GM19025 (cell line): Measurements from ENCODE around the gene CD164L2.

Experiments used
- ATAC-seq: cut with Tn5 transposase; IDR thresholded peaks from one replicate; pipeline ENCODE4 v1.9.1; 2021; ENCODE audit warnings: mild to moderate bottlenecking, low read depth, moderate library complexity; ENCODE audit not compliant: unreplicated experiment

Gene CD164L2

DNA sequence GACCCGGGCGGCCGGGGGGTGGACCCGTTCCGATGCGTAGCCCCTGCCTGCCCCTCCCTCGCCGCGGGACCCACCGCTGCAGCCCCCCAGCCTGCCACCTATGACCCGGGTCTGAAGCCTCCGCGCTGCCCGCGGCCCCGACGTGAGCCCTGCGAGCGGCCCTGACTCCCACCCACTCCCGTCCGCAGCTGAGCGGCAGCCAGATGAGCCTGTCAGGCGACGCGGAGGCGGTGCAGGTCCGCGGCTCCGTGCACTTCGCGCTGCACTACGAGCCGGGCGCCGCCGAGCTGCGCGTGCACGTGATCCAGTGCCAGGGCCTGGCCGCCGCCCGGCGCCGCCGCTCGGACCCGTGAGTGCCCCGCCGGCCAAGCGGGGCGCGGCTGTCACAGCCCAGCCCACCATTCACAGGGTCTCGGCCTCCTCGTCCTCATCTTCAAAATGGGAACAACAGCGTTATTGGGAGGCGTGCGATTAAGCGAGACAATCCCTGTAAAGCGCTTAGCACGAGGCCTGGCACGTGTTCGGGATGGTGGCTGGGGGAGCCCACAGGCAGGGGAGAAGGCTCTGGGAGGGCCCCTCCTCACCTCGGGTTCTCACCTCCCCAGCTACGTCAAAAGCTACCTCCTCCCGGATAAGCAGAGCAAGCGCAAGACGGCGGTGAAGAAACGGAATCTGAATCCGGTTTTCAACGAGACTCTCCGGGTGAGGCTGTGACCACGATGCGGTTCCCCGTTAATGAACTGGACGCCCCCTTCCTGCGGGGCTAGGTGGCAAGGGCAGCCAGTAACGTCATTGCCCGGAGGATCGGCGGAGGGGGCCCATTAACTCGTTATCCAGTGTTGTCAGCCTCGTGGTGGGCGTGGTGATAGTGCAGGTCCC is 33.1 kb downstream of the CD164L2 start:
- ATAC-seq: no peak

DNA sequence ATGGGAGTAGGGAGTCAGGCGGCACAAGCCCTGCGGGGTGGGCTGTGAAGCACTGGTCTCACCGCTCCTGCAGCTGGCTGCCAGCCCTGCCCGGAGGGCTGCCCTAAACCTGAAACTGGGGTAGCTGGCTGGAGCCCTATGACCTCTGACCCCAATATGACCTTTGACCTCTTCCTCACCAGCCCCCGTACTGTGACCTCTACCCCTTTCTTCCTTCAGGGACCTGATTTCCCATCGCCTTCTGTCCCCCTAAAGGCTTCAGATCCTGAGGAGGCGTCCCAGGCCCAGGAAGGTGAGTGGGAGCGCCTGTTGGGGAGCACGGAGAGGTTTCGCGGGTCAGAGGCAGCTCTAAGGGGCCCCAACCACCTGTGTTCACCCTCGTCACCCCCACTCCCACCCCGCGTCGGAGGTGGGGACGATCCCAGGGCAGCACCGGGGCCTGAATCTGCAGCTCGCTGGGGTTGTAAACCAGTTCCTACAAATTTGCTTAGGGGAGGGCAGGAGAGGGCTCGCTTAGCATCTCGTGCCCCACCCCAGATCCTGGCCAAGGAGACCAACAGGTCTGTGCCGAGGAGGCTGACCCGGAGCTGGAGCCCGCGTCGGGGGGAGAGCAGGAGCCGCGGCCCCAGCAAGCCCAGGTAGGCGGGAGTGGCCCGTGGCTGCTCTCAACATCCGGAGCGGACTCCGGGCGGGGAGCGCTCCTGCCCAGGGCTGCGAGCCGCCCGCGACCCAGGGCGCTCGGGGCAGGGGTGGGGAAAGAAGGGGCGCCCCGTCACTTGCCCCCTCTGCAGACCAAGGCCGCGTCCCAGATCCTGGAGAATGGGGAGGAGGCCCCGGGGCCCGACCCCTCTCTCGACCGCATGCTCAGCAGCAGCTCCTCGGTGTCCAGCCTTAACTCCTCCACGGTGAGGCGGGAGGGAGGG is 34.0 kb downstream of the CD164L2 start:
- no peak for ATAC-seq

DNA sequence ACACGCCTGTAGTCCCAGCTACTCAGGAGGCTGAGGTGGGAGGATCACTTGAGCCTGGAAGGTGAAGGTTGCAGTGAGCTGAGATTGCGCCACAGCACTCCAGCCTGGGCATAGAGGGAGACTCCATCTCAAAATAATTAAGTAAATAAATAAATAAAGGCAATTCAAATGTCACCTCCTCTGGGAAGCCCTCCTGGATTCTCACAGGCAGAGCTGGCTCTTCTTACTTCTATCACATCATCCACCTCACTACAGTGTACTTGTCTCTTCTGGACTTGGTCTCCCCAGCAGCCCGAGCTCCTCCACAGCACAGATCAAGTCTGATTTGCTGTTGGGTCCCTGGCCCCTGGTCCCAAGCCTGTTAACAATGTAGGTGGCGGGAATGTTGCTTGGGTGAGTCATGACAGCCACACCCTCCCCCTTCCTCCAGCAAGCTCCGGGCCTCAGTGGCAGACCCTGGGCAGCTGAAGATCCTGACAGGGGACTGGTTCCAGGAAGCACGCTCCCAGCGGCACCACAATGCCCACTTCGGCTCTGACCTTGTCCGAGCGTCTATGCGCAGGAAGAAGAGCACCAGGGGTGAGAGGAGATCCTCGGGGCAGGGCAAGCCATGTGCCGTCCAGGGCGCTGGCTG is 36.0 kb downstream of the CD164L2 start:
- ATAC-seq: no peak

DNA sequence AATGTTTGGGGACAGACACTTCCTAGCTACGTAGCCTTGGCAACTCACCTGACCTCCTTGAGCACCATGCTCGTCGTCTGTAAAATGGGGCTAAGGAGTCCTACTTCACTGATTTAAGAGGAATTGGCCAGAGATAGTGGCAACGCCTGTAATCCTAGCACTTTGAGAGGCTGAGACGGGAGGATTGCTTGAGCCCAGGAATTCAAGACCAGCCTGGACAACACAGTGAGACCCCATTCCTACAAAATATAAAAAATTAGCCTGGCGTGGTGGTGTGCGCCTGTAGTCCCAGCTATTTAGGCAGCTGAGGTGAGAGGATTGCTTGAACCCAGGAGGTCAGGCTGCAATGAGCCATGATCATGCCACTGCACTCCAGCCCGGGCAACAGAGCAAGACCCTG is 36.8 kb downstream of the CD164L2 start:
- no peak for ATAC-seq

DNA sequence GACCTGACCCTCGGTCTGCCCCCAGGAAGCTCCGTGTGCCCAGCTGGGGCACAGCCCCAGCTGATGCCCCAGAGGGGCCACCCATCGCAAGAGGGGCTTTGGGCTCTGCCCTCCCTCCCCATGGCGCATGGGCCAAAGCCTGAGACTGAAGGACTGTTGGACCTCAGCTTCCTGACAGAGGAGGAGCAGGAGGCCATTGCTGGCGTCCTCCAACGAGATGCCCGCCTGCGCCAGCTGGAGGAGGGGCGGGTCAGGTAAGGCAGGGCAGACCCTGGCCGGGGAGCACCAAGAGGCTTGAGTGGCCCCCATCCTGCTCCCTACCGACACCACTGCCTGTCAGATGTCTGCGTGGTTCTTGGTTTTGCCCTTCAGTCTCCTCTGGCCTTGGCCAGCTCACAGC is 37.9 kb downstream of the CD164L2 start:
- no peak for ATAC-seq

DNA sequence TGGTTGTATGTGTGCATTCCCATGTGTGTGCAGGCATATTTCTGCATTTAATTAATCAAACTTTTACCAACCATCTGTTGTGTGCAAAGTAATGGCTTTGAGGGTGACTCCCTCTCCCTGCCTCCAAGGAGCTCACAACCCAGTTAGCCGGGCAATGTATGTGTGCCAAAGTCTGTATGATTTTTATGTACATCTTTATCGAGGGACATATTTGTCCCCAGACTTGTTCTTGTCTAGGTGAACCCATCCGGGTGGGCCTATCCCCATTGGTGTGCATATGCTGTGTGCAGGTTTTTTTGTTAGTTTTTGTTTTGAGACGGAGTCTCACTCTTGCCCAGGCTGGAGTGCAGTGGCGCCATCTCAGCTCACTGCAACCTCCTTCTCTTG is 39.5 kb downstream of the CD164L2 start:
- ATAC-seq: no peak

DNA sequence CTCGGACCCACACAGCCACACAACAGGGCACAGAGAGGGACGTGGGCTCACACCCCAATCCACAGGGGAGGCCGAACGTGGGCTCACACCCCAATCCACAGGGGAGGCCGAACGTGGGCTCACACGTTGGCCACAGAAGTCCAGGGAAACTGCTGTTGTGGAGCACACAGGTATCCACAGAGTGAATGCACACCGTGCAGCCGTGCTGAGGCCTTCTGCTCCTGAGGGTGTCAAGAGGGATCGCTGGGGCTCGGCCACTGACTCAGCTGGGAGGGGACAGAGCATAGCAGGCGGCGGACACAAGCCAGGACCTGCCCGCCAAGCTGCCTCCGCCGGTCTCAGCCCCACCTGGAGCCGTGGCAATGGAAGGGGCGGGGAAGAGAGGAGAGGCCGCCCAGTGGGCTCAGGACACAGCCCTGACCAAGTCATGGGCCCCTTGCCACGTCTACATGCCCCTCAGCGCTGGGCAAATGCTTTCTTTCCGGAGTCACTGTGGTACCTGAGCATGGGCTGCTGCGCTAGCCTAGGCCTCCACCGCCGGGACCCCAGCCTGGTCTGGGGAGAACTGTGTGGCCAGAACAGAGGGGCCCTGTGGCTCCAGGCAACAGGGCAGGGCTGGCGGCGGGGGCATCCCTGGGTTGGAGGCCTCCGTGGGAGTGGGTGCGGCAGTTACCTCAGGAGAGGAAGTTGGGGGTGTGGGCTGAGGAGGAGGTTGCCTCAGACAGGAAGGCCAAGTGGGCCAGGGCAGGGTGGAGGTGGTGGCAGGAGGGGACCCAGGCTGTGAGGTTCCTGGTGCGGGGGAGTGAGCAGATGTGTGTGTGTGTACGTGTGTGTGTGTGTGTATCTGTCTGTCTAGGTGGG is 40.1 kb downstream of the CD164L2 start:
- no peak for ATAC-seq

DNA sequence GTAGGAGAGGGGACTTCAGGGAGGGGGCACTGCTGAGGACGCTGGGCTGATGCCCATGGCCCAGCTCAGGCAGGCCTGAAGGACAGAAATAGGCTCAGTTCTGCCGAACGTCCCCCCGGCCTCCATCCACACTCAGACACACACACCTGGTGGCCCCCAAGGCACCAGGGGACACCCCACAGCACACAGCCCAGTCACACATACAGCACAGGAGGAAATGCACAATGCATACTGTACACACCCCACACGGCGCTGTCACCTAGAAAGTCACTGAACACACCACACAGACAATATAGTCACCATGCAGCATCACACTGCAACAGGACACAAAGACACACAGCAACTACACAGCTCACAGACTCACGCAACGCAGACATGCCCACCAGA is 40.7 kb downstream of the CD164L2 start:
- ATAC-seq: no peak

DNA sequence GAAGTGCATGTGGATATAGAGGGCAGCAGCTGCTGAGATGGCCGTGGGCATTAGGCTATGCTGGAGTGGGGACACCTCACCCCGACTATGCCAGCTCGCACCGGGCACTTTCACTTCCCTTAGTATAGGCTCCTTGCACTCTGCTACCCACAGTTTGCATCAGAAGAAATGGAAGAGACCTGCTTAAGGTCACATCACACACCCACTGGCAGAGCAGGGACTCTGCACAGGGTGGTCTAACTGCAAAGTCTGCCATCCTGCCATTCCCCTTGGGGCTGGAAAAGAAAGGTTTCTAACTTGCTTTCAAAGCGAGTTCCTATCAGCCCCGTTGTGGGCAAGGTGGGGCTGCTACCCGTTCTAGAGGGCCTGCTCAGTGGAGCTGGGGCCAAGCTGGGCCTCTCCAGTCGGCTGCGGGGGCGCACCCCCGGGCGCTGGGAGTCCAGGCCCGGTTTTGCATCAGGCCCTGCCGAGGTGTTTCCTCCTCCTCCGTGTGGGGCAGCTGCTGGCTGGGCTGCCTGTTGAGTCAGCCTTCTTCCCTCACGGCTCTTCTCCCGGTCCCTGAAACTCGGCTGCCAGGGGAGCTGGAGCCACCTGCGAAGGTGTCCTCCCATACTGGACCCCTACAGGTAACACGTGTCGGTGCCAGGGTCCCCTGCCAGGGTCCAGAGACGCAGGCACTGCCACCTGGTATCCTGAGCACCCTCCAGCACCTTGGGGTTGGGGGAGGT is 41.4 kb downstream of the CD164L2 start, which contains the start of gene SYTL1:
SYTL1 (plus strand) TSS at position 498 of the 728 bp plus-strand sequence. CDS start 3,313 bp downstream, outside the sequence.
- ATAC-seq: no peak

DNA sequence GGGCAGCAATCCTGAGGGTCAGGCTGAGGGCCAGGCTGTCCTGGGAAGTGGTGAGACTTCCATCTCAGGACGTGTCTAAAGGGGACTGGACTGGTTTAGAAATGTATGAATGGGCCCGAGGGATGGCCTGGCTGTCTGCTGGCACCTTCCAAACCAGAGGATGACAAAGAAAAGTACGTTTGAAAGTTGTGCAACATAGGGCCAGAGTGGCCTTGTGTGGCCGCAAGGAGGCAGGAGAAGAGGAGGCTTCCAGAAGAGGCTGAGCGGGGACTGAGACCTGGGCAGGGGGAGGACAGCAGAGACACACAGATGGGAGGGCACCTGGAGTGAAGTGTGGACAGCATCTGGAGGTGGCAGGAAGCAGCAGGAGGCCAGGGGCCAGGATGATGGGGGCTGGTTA is 43.9 kb downstream of the CD164L2 start:
- ATAC-seq: no peak

DNA sequence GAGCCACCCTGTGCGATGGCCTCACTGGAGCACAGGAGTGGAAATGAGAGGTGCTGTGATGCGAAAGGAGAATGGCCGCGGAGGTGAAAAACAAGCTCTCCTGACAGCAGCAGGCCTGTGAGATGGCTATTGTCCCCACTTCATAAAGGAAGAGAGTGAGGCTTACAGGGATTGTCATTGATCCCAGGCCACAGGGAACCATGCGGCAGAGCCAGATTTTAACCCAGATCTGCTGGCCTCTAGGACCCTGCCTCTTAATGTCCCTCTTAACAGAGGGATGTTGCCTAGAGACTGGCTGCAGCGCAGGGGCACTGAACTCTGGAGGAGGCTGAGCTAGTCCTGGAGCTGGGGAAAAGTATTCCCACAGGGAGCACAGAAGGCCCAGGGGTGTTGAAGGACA is 44.4 kb downstream of the CD164L2 start:
- ATAC-seq: no peak

DNA sequence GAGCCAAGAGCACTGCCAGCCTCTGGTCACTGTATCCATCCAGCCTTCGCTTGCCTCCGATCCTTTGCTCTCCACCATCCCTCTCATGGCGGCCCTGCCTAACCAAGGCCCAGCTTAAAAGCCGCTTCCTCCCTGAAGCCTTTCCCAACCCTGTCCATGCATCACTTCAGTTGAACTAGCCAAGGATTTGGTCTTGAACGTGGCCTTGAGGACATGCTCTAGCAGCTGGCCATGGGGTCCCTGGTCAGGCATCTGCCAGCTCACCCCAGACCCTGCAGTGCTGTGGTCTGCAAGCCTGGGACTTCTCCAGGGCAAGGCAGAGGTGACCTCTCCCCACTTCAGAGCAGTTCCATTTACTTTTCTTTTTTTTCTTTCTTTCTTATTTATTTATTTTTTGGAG is 46.4 kb downstream of the CD164L2 start:
- ATAC-seq: no peak

DNA sequence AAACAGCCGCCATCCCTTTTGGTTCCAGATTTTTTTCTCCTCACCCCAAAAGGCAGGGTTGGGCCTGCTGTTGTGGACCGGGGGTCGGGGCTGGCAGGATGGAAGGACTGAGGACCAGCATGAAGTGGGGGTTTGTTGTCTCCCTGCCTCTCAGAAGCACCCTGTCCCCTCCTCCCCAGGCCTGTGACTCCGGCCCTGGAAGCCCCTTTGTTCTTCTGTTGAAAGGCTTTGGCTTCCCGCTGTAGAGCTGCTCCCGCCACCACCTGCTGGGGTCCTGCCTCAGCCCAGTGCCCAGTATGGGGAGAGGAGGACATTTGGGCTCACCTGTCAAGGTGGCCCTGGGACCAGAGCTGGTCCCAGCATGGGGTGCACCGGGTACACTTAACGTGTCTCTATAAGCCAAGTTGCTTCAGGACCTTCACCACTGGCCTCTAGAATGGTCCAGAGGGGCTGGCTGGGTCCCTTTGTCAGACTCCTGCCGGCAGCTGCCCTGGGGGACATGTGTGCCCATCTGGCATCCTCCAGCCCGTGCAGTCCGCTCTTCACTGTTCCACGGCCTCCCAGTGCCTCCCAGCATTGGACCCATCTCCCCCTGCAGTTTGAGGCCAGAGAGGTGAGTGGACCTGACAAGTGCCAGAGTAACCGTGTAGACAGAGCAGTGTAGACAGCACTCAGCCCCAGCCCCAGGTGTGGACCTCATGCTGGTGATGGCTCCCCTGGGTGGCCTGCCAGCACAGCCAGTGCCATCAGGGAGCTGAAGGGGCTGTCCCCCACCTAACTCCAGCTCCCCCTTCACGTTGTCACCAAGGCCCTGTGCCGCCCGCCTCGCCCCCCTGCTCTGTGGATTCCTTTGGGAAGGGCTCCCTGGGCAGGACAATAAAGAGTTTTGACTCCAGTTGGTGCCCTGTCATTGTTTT is 47.4 kb downstream of the CD164L2 start:
- ATAC-seq: no peak

DNA sequence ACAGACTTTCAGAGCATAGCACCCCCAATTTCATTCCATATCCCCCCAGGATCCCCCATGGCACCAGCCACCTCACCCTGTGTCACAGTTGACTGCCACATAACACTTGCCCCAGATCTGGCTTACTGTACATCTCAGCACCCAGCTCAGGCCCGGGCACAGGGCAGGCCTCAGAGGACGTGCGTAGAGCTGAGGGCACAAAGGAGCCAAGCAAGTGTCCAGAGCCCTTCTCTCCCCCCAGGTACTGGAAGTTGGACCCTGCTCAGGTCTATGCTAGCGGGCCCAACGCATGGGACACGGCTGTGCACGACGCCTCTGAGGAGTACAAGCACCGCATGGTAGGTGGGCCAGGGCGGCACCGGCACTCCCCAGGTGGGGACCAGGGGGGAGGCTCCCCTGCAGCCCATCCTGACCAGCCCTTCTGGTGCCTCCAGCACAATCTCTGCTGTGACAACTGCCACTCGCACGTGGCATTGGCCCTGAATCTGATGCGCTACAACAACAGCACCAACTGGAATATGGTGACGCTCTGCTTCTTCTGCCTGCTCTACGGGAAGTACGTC is 49.3 kb downstream of the CD164L2 start:
- ATAC-seq: no peak

DNA sequence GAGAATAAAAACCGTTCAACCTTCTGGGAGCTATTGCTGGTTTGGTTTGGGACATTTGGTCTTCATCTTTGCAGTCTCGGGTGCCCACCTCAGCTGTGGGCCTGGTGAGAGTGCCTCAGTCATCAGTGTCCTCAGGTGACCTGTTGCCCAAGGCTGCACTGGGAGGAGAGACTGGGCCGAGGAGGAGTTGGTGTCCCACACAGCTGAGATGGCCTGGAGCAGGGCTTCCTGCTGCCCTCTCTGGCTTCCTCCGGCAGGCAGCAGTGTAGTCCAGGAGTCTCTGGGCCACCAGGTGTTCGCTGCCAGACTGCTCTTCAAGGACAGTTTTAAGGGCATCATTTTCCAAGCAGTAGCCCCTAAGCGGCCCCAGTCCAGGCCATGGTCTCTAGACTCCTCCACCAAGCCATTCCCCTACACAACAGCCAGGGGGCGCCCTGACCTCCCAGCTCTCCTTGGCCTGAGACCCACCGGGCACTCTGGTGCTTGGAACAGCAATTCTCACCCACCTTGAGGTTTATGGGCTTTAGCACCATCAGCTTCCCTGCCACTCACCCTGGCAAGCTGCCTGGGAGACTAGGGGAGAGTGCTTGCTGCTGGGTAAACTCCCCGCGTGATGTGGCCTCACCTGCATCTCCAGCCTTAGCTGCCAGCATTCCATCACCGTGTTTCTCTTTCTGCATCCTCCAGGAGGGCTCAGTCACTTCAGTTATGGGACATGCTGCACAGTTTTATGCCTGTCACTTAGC is 50.4 kb downstream of the CD164L2 start:
- ATAC-seq: no peak

DNA sequence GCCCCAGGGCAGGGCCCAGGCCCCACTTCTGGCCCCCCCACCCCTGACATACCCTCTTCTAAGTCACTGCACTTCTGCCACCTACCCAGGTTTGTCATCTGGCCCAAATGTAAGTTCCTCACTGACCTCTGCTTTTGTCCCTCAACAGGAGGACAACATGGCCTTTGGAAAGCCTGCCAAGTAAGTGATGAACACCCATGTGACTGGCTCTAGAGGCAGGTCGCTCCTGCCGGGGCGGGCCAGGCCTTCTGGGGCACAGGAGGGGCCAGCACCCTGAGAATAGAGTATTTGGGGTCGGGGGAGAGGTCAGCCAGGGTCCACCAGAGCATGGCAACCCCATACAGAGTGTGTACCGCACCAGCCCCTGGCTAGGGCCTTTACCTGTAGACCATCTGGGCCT is 51.2 kb downstream of the CD164L2 start:
- no peak for ATAC-seq

DNA sequence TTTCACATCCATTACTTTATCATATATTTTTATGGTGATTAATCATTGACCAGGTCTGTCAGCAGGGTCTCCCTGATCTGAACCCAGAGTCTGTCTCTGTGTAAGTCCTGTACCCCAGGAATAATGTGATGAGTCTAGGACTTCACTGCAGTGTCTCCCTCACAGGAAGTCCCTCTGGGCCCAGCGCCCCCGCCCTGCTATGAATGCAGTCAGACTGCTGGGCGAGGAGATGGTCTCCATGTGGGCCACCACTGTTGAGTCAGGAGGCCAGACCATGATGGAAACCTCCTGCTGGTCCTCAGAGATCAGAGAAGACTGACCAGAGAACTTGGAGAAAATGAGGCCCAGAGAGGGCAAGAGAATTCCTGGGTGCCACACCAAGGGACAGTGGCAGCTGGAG is 51.7 kb downstream of the CD164L2 start:
- ATAC-seq: no peak
